NT2/D1 (cell line): ENCODE data around the gene EEF1A2.

Experiments used
- YY1 ChIP-seq: IDR thresholded peaks from 2 replicates; pipeline ENCODE4 v1.6.1; 2011; ENCODE audit not compliant: insufficient read length, insufficient read depth
- ZNF274 ChIP-seq: IDR thresholded peaks from 2 replicates; pipeline ENCODE4 v1.6.1; 2011; ENCODE audit warnings: mild to moderate bottlenecking, low read depth, low read length

GRCh38 chr20:63518946-63519667 is 20.2 kb upstream of the EEF1A2 start:
- TF ChIP-seq ZNF274 = no peak
- TF ChIP-seq YY1 = no peak
